Measurements from ENCODE around the gene TCF4. TPM values are rescaled to one million over a fixed set of nuclear protein-coding genes. Genes with fewer than 3 reads are reported as not detected.

Gene TCF4
- total RNA-seq, 4 donors from 2014 or later = 58.0 to 84.3 (median 68.1) TPM

- Histone ChIP-seq H3K4me3 (peak overlapping the region; percentile 10 to 44 (median 40)), H3K27me3 (no peaks in the 10 kb centered on the region), H3K9me3 (no peaks in the 10 kb centered on the region), H3K4me1 (peaks cover 0 to 27% (median 12%) of the 10 kb centered on the region in 4 donors), H3K36me3 (no peaks in the 10 kb centered on the region), H3K27ac (replicated peaks in 1 of 4) (peak overlapping the region; percentile 40 to 67 (median 59))
- TF ChIP-seq CTCF (IDR thresholded peaks at IDR 0.05) = no peak
- no peak for TF ChIP-seq POLR2A (IDR thresholded peaks at IDR 0.05; ENCODE audit: low read depth)
- no peak for TF ChIP-seq EP300 (IDR thresholded peaks at IDR 0.05)
- TF ChIP-seq POLR2AphosphoS5 (IDR thresholded peaks at IDR 0.05) = no peak
- 65% methylated on average over 4 of the region's 4 CpGs for whole genome bisulfite sequencing
- DNase-seq (ENCODE audit: extremely low spot score) = no peak
- intact Hi-C loops (cut with DNase I) = loop anchor here (5.0 kb wide), 2 partner anchors 56 to 166 kb away; partner anchors contain the start of gene TCF4
These were observed 166.7 kb downstream of the TCF4 start for GRCh38 chr18:55421308-55421614.

DNA sequence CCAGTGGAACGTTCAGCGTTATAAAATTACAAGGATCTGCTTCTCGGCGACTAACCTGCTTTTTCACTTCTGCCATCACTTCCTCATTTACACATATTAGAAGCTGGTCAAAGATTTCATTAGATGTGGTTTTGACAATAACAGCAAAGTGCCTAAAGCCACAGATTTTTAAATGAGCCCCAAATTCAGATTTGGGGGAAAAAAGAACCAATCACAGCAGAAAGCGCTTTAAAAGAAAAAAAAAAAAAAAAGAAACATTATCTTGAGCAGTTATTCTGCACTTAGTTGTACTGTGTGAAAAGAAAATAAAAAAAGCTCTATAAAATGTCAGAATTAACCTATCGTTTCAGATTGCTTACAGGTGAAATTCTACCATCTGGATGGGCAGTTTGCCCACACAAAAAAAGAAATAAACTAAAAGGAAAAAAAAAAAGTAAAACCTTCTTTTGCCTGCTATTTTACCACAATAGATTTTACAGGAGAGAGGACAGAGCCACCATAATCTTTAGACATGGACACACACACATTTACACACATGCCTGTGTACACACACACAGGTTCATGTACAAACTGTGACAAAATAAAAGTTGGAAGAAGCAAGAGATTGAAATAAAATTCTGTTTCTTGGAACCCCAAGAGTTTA is 167.2 kb downstream of the TCF4 start:
- intact Hi-C loops (cut with DNase I) = loop anchor here (5.0 kb wide), 2 partner anchors 57 to 167 kb away; partner anchors contain the start of gene TCF4
- Histone ChIP-seq H3K4me1 (peaks cover 0 to 31% (median 15%) of the 10 kb centered on the region in 4 donors), H3K36me3 (no peaks in the 10 kb centered on the region), H3K27ac (replicated peaks in 1 of 4) (peak overlapping the region; percentile 40 to 67 (median 59)), H3K27me3 (no peaks in the 10 kb centered on the region), H3K9me3 (no peaks in the 10 kb centered on the region), H3K4me3 (peak overlapping the region; percentile 10 to 44 (median 40))
- 70% methylated on average over 6 of the region's 6 CpGs for WGBS
- TF ChIP-seq CTCF (IDR thresholded peaks at IDR 0.05) = no peak
- no peak for TF ChIP-seq EP300 (IDR thresholded peaks at IDR 0.05)
- TF ChIP-seq POLR2AphosphoS5 (IDR thresholded peaks at IDR 0.05) = no peak
- no peak for TF ChIP-seq POLR2A (IDR thresholded peaks at IDR 0.05; ENCODE audit: low read depth)
- no peak for DNase-seq (ENCODE audit: extremely low spot score)

DNA sequence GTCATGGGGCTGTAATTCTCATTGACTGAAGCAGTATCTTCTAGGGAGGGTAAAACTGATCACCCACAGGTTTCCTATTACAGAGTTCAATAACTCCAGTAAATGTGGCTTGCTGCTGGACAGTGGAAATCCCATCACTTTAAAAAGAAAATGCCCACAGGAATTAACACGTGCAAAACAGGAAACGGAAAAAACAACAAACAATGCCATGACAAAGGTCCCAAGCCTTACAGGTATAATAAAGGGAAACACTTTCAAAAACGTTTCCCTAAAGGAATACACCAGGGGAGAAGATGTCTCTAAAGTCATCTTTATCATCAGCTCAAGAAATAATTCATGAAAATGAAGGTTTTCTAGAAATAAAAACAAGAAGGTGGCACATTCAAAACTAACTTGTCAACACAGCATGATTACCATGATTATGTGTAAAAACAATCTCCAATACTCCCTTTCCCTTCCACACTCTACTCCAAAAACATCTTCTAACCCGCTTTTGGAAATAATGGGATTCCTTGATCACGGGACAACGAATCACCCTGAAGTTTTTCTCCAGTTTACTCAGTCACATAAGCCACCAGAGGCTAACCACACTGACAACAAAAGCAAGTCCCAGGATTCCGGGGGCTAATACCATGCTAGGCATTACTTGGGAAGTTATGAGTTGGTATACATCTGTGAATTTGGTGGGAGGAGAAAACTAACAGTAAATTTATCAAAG is 167.9 kb downstream of the TCF4 start:
- TF ChIP-seq CTCF (IDR thresholded peaks at IDR 0.05) = no peak
- TF ChIP-seq EP300 (IDR thresholded peaks at IDR 0.05) = no peak
- H3K9me3 ChIP-seq = no peaks in the 10 kb centered on the region
- DNase-seq (ENCODE audit: extremely low spot score) = no peak
- H3K4me1 ChIP-seq = peaks cover 3 to 37% (median 18%) of the 10 kb centered on the region in 4 donors
- peak overlapping the region; percentile 40 to 67 (median 59) for H3K27ac ChIP-seq (replicated peaks in 1 of 4)
- intact Hi-C loops (cut with DNase I) = loop anchor here (5.0 to 10.0 kb wide), 5 partner anchors 57 to 445 kb away; partner anchors contain the start of gene TCF4
- H3K4me3 ChIP-seq = peak overlapping the region; percentile 10 to 44 (median 40)
- no peaks in the 10 kb centered on the region for H3K36me3 ChIP-seq
- H3K27me3 ChIP-seq = no peaks in the 10 kb centered on the region
- 61% methylated on average over 7 of the region's 7 CpGs for WGBS

DNA sequence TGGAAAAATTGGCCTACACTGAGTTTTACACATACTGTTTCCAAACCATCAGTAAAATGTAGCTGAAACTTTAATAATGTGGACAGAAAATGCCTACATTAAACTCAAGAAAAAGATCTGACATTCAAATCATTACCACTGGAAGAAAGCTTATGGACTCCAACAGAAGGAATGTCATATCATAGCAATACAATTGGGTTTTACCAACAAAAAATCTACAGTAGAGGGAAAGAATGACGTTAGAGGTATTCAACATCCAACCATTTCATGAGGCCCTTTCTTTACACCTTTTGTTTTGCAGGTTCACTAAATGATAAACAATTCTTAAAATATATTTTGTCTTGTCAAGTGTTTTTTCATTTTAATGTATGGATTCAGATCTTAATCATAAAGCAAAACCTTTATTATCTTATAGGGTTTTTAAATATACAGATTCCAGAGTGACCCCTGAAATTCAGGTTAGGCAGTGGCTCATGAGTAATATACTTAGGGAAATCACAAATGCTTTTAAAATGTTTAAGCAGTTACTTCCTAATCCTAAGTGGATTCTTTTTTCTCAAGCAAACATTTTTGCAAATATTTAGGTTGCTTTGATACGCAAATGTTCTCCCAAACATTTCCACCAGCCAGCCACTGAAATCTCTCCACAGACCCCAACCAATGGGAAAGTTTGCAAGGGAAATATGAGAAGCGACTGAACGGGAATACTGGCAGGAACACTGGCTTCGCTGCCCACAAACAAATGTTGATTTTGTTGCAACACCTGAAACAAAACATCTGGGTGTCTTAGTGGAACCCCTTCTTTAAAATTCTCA is 168.7 kb downstream of the TCF4 start:
- Histone ChIP-seq H3K4me1 (peaks cover 3 to 39% (median 20%) of the 10 kb centered on the region in 4 donors), H3K27me3 (no peaks in the 10 kb centered on the region), H3K27ac (replicated peaks in 1 of 4) (peak overlapping the region; percentile 40 to 67 (median 59)), H3K36me3 (no peaks in the 10 kb centered on the region), H3K9me3 (no peaks in the 10 kb centered on the region), H3K4me3 (no peak overlapping the region)
- TF ChIP-seq CTCF (IDR thresholded peaks at IDR 0.05) (no peak), POLR2AphosphoS5 (IDR thresholded peaks at IDR 0.05) (no peak), EP300 (IDR thresholded peaks at IDR 0.05) (no peak), POLR2A (IDR thresholded peaks at IDR 0.05; ENCODE audit: low read depth) (no peak)
- intact Hi-C loops (cut with DNase I) = loop anchor here (5.0 to 10.0 kb wide), 3 partner anchors 187 to 445 kb away; no protein-coding TSS in a partner anchor
- WGBS = 72% methylated on average over 5 of the region's 5 CpGs
- DNase-seq (ENCODE audit: extremely low spot score) = no peak
